Astrocyte (in vitro differentiated cells and primary cell): Measurements from ENCODE around the gene AP2M1. TPM values are rescaled to one million over a fixed set of nuclear protein-coding genes. Genes with fewer than 3 reads are reported as not detected.

Source experiments
- DNase-seq: peaks from one replicate; pipeline ENCODE4 v3.0.0-alpha.2; 2010; ENCODE audit warnings: low read depth
- FAIRE-seq: peaks from 2 replicates; lab custom pipeline; 2011; peaks lifted over from hg19 to GRCh38; lab: Jason Lieb, UNC
- H2AFZ ChIP-seq: 2 replicates; pipeline ENCODE4 v1.6.0; 2012; ENCODE audit warnings: low read depth, low read length, inconsistent platforms
- H3K27ac ChIP-seq: 2 replicates; pipeline ENCODE4 v1.5.1; 2011; ENCODE audit warnings: low read depth, low read length, inconsistent platforms
- H3K27me3 ChIP-seq: 2 replicates; pipeline ENCODE4 v1.6.0; 2011; ENCODE audit warnings: low read length, inconsistent platforms; ENCODE audit not compliant: insufficient read depth
- H3K36me3 ChIP-seq: 2 replicates; pipeline ENCODE4 v1.5.1; 2011; ENCODE audit warnings: low read length, inconsistent platforms; ENCODE audit not compliant: insufficient read depth
- H3K4me1 ChIP-seq: 2 replicates; pipeline ENCODE4 v1.5.1; 2011; ENCODE audit warnings: low read length, inconsistent platforms; ENCODE audit not compliant: insufficient read depth
- H3K4me2 ChIP-seq: 2 replicates; pipeline ENCODE4 v1.6.0; 2012; ENCODE audit warnings: low read length, inconsistent platforms
- H3K4me3 ChIP-seq: 2 replicates; pipeline ENCODE4 v1.5.1; 2011; ENCODE audit warnings: low read depth, mild to moderate bottlenecking, low read length, inconsistent platforms; ENCODE audit not compliant: insufficient read depth
- H3K79me2 ChIP-seq: 2 replicates; pipeline ENCODE4 v1.6.0; 2012; ENCODE audit warnings: mild to moderate bottlenecking, low read length, inconsistent platforms; ENCODE audit not compliant: insufficient read depth
- H3K9ac ChIP-seq: 2 replicates; pipeline ENCODE4 v1.6.0; 2012; ENCODE audit warnings: mild to moderate bottlenecking, low read length, inconsistent platforms
- H3K9me3 ChIP-seq: 2 replicates; pipeline ENCODE4 v1.5.1; 2012; ENCODE audit warnings: low read depth, mild to moderate bottlenecking, low read length, inconsistent platforms; ENCODE audit not compliant: insufficient read depth
- H4K20me1 ChIP-seq: 2 replicates; pipeline ENCODE4 v1.6.0; 2012; ENCODE audit warnings: low read length, inconsistent platforms; ENCODE audit not compliant: insufficient read depth
- H3K27ac Mint-ChIP-seq: one replicate; pipeline ENCODE4 v1.8.0; 2021; ENCODE audit warnings: mild to moderate bottlenecking, mixed read lengths; ENCODE audit not compliant: unreplicated experiment
- H3K27me3 Mint-ChIP-seq: one replicate; pipeline ENCODE4 v1.8.0; 2021; ENCODE audit warnings: low read depth, mixed read lengths; ENCODE audit not compliant: unreplicated experiment
- H3K36me3 Mint-ChIP-seq: one replicate; pipeline ENCODE4 v1.8.0; 2021; ENCODE audit warnings: low read depth, mixed read lengths; ENCODE audit not compliant: unreplicated experiment
- H3K4me1 Mint-ChIP-seq: one replicate; pipeline ENCODE4 v1.8.0; 2021; ENCODE audit warnings: low read depth, mixed read lengths; ENCODE audit not compliant: unreplicated experiment
- H3K4me3 Mint-ChIP-seq: one replicate; pipeline ENCODE4 v1.8.0; 2021; ENCODE audit warnings: mild to moderate bottlenecking, moderate library complexity, mixed read lengths; ENCODE audit not compliant: unreplicated experiment
- H3K9me3 Mint-ChIP-seq: one replicate; pipeline ENCODE4 v1.8.0; 2021; ENCODE audit warnings: mild to moderate bottlenecking, mixed read lengths; ENCODE audit not compliant: unreplicated experiment
- EZH2 ChIP-seq: IDR thresholded peaks from 2 replicates; pipeline ENCODE4 v1.6.1; 2012; ENCODE audit warnings: mild to moderate bottlenecking, low read length, inconsistent platforms; ENCODE audit not compliant: insufficient read depth
- total RNA-seq: library from RNA; stranded (reverse); gene quantifications from 2 replicates; pipeline ENCODE4 v1.2.1, GENCODE V29; 2021
- TF ChIP-seq, protein P1 (sequence below): IDR thresholded peaks from 2 replicates; pipeline ENCODE4 v1.5.1; 2011; ENCODE audit warnings: low read depth, mild to moderate bottlenecking, inconsistent platforms, low read length, moderate library complexity; ENCODE audit not compliant: insufficient read depth

AP2M1 gene
- total RNA-seq, 1 donor from 2014 or later = 603 TPM

DNA sequence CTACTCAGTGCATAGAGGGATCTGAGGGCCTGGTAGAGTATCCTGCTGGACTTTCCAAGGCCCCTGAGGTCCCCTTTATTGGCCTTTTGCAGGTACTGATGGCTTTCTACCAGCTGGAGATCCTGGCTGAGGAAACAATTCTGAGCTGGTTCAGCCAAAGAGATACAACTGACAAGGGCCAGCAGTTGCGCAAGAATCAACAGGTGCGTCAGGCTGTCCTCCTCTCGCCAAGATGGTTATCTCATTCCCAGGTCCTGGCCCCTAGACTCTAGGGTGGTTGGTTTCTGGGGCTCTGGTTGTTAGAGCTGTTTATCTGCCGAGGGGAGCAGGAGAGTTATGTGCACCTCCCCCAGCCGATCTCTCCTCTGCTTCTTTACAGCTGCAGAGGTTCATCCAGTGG is 30.1 kb upstream of the AP2M1 start:
- H3K36me3 Mint-ChIP-seq = peaks cover 19% of the 10 kb centered on the region

DNA sequence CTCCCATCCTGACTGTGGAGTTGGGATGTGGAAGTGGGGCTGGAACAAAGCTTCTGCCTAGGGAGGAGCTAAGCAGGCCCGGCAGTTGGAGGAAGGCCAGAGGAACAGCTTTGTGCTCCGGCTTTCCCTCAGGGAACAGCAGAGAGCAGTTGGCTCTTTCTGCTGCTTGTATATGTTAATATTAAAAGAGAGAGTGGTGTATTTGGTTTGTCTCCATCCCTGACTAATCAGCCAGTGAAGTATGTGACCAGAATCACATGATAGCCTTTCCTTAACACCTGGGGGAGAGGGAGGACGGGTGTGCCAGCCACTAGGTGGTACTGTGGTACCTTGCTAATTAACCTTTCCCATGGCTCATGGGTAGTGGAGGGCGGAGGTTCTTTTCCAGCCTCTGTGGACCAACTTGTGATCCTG is 29.5 kb upstream of the AP2M1 start:
- Histone ChIP-seq H3K4me2 (no peak overlapping the region), H3K79me2 (peaks cover 8% of the 10 kb centered on the region), H3K27ac (no peak overlapping the region), H3K4me1 (no peaks in the 10 kb centered on the region), H3K4me3 (no peak overlapping the region), H4K20me1 (peaks cover 11% of the 10 kb centered on the region), H3K27me3 (no peaks in the 10 kb centered on the region), H2AFZ (no peak overlapping the region), H3K36me3 (peaks cover 33% of the 10 kb centered on the region), H3K9me3 (no peaks in the 10 kb centered on the region), H3K9ac (no peak overlapping the region)
- TF ChIP-seq, protein P1, sequence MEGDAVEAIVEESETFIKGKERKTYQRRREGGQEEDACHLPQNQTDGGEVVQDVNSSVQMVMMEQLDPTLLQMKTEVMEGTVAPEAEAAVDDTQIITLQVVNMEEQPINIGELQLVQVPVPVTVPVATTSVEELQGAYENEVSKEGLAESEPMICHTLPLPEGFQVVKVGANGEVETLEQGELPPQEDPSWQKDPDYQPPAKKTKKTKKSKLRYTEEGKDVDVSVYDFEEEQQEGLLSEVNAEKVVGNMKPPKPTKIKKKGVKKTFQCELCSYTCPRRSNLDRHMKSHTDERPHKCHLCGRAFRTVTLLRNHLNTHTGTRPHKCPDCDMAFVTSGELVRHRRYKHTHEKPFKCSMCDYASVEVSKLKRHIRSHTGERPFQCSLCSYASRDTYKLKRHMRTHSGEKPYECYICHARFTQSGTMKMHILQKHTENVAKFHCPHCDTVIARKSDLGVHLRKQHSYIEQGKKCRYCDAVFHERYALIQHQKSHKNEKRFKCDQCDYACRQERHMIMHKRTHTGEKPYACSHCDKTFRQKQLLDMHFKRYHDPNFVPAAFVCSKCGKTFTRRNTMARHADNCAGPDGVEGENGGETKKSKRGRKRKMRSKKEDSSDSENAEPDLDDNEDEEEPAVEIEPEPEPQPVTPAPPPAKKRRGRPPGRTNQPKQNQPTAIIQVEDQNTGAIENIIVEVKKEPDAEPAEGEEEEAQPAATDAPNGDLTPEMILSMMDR = peak; percentile 42
- no peak for TF ChIP-seq EZH2
- no peaks in the 10 kb centered on the region for H3K27me3 Mint-ChIP-seq
- FAIRE-seq = no peak
- DNase-seq = peak; percentile 43
- no peak overlapping the region for H3K4me3 Mint-ChIP-seq
- H3K36me3 Mint-ChIP-seq = peaks cover 21% of the 10 kb centered on the region
- H3K9me3 Mint-ChIP-seq = no peaks in the 10 kb centered on the region
- H3K27ac Mint-ChIP-seq = peak overlapping the region; percentile 47
- peaks cover 6% of the 10 kb centered on the region for H3K4me1 Mint-ChIP-seq

More for the DNA sequence above, 30.1 kb upstream of the AP2M1 start:
- no peak overlapping the region for H3K4me3 ChIP-seq
- TF ChIP-seq, protein P1 = no peak
- no peak for TF ChIP-seq EZH2
- no peak overlapping the region for H2AFZ ChIP-seq
- H3K79me2 ChIP-seq = peaks cover 11% of the 10 kb centered on the region
- no peaks in the 10 kb centered on the region for H3K27me3 Mint-ChIP-seq
- H3K36me3 ChIP-seq = peaks cover 33% of the 10 kb centered on the region
- H3K9ac ChIP-seq = no peak overlapping the region
- FAIRE-seq = no peak
- H3K27ac Mint-ChIP-seq = no peak overlapping the region
- peaks cover 6% of the 10 kb centered on the region for H3K4me1 Mint-ChIP-seq
- no peak overlapping the region for H3K4me2 ChIP-seq
- no peaks in the 10 kb centered on the region for H3K9me3 ChIP-seq
- H3K27me3 ChIP-seq = no peaks in the 10 kb centered on the region
- peaks cover 11% of the 10 kb centered on the region for H4K20me1 ChIP-seq
- DNase-seq = no peak
- H3K4me3 Mint-ChIP-seq = no peak overlapping the region
- no peaks in the 10 kb centered on the region for H3K9me3 Mint-ChIP-seq
- no peak overlapping the region for H3K27ac ChIP-seq
- no peaks in the 10 kb centered on the region for H3K4me1 ChIP-seq

DNA sequence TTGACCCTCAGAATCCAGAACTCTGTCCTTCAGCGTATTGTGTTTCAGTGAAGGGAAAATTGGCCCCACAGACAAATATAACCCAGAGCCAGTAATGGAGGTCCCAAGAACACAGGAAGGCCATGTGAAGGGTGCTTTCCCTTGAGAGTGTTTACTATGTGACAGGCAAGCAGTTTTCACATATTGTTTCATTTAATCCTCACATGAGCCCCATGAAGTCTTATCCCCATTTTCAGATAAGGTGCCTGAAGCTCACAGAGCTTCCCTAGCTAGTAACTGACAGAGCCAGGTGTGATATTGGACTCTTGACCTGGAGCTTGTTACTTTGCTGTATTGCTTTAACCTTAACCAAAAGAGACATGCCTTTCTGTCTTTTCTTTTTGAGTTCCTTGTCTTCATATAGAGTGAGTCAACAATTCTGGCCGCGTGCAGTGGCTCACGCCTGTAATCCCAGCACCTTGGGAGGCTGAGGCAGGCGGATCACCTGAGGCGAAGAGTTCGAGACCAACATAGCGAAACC is 28.8 kb upstream of the AP2M1 start:
- no peaks in the 10 kb centered on the region for H3K27me3 ChIP-seq
- FAIRE-seq (no peak), DNase-seq (no peak)
- peaks cover 11% of the 10 kb centered on the region for H4K20me1 ChIP-seq
- H3K36me3 Mint-ChIP-seq = peaks cover 21% of the 10 kb centered on the region
- TF ChIP-seq EZH2 = no peak
- TF ChIP-seq, protein P1 = no peak
- peak overlapping the region; percentile 47 for H3K27ac Mint-ChIP-seq
- no peaks in the 10 kb centered on the region for H3K27me3 Mint-ChIP-seq
- H3K4me3 ChIP-seq = no peak overlapping the region
- H3K4me1 Mint-ChIP-seq = peaks cover 6% of the 10 kb centered on the region
- peaks cover 4% of the 10 kb centered on the region for H3K79me2 ChIP-seq
- H3K4me2 ChIP-seq = no peak overlapping the region
- no peaks in the 10 kb centered on the region for H3K4me1 ChIP-seq
- no peak overlapping the region for H3K9ac ChIP-seq
- H3K27ac ChIP-seq = no peak overlapping the region
- no peak overlapping the region for H3K4me3 Mint-ChIP-seq
- H3K9me3 Mint-ChIP-seq = no peaks in the 10 kb centered on the region
- H3K36me3 ChIP-seq = peaks cover 33% of the 10 kb centered on the region
- H2AFZ ChIP-seq = no peak overlapping the region
- H3K9me3 ChIP-seq = no peaks in the 10 kb centered on the region
